ENCODE measurements around the gene PPP6R3. TPM values are rescaled to one million over a fixed set of nuclear protein-coding genes. Genes with fewer than 3 reads are reported as not detected.

PPP6R3 gene
- polyA plus RNA-seq, 2 donors = 23.0 to 24.8 TPM

GRCh38 chr11:68424101-68424632 is 36.4 kb upstream of the PPP6R3 start:
- WGBS, 2 donors = 89 to 93% methylated on average over 19 of the region's 19 CpGs
- no peaks in the 10 kb centered on the region for H3K27me3 ChIP-seq (ENCODE audit: control insufficient read depth in 1 of 2, insufficient read depth in 2 of 2, low read length in 2 of 2)
- peaks cover 0 to 42% of the 10 kb centered on the region in 2 donors for H3K36me3 ChIP-seq (ENCODE audit: control insufficient read depth in 2 of 2, insufficient read depth in 2 of 2, low read length in 1 of 2)
- H3K4me1 ChIP-seq (ENCODE audit: control insufficient read depth in 2 of 2, insufficient read depth in 2 of 2, low read length in 1 of 2) = no peaks in the 10 kb centered on the region
- no peak overlapping the region for H3K27ac ChIP-seq (ENCODE audit: low read depth in 2 of 2, low read length in 1 of 2)
- H3K4me3 ChIP-seq (ENCODE audit: low read depth in 1 of 2, low read length in 2 of 2) = no peak overlapping the region
- H3K9me3 ChIP-seq (ENCODE audit: control insufficient read depth in 2 of 2, insufficient read depth in 1 of 2, low read depth in 1 of 2, low read length in 1 of 2) = peaks cover 0 to 5% of the 10 kb centered on the region in 2 donors

GRCh38 chr11:68424981-68425865 is 35.3 kb upstream of the PPP6R3 start:
- Histone ChIP-seq H3K27ac (ENCODE audit: low read depth in 2 of 2, low read length in 1 of 2) (no peak overlapping the region), H3K4me1 (ENCODE audit: control insufficient read depth in 2 of 2, insufficient read depth in 2 of 2, low read length in 1 of 2) (no peaks in the 10 kb centered on the region), H3K27me3 (ENCODE audit: control insufficient read depth in 1 of 2, insufficient read depth in 2 of 2, low read length in 2 of 2) (no peaks in the 10 kb centered on the region), H3K4me3 (ENCODE audit: low read depth in 1 of 2, low read length in 2 of 2) (no peak overlapping the region), H3K9me3 (ENCODE audit: control insufficient read depth in 2 of 2, insufficient read depth in 1 of 2, low read depth in 1 of 2, low read length in 1 of 2) (peaks cover 0 to 10% of the 10 kb centered on the region in 2 donors), H3K36me3 (ENCODE audit: control insufficient read depth in 2 of 2, insufficient read depth in 2 of 2, low read length in 1 of 2) (peaks cover 0 to 45% of the 10 kb centered on the region in 2 donors)
- 94 to 96% methylated on average over 40 of the region's 40 CpGs for WGBS, 2 donors

- Histone ChIP-seq H3K4me3 (ENCODE audit: low read depth in 1 of 2, low read length in 2 of 2) (no peak overlapping the region), H3K36me3 (ENCODE audit: control insufficient read depth in 2 of 2, insufficient read depth in 2 of 2, low read length in 1 of 2) (peaks cover 0 to 49% of the 10 kb centered on the region in 2 donors)
- WGBS, 2 donors = 94% methylated on average over 21 of the region's 21 CpGs
Measured at GRCh38 chr11:68425866-68426380, 34.6 kb upstream of the PPP6R3 start.

GRCh38 chr11:68429661-68430060 is 30.9 kb upstream of the PPP6R3 start:
- 98% methylated on average over 3 of the region's 3 CpGs for WGBS, 2 donors
- no peaks in the 10 kb centered on the region for H3K4me1 ChIP-seq (ENCODE audit: control insufficient read depth in 2 of 2, insufficient read depth in 2 of 2, low read length in 1 of 2)
- H3K4me3 ChIP-seq (ENCODE audit: low read depth in 1 of 2, low read length in 2 of 2) = no peak overlapping the region
- H3K27me3 ChIP-seq (ENCODE audit: control insufficient read depth in 1 of 2, insufficient read depth in 2 of 2, low read length in 2 of 2) = no peaks in the 10 kb centered on the region
- no peak overlapping the region for H3K27ac ChIP-seq (ENCODE audit: low read depth in 2 of 2, low read length in 1 of 2)
- peaks cover 0 to 54% of the 10 kb centered on the region in 2 donors for H3K36me3 ChIP-seq (ENCODE audit: control insufficient read depth in 2 of 2, insufficient read depth in 2 of 2, low read length in 1 of 2)
- peaks cover 0 to 10% of the 10 kb centered on the region in 2 donors for H3K9me3 ChIP-seq (ENCODE audit: control insufficient read depth in 2 of 2, insufficient read depth in 1 of 2, low read depth in 1 of 2, low read length in 1 of 2)

More at GRCh38 chr11:68425866-68426380, 34.6 kb upstream of the PPP6R3 start:
- Histone ChIP-seq H3K27me3 (ENCODE audit: control insufficient read depth in 1 of 2, insufficient read depth in 2 of 2, low read length in 2 of 2) (no peaks in the 10 kb centered on the region), H3K4me1 (ENCODE audit: control insufficient read depth in 2 of 2, insufficient read depth in 2 of 2, low read length in 1 of 2) (no peaks in the 10 kb centered on the region), H3K27ac (ENCODE audit: low read depth in 2 of 2, low read length in 1 of 2) (no peak overlapping the region), H3K9me3 (ENCODE audit: control insufficient read depth in 2 of 2, insufficient read depth in 1 of 2, low read depth in 1 of 2, low read length in 1 of 2) (peaks cover 0 to 10% of the 10 kb centered on the region in 2 donors)

GRCh38 chr11:68430384-68430783 is 30.2 kb upstream of the PPP6R3 start:
- Histone ChIP-seq H3K27me3 (ENCODE audit: control insufficient read depth in 1 of 2, insufficient read depth in 2 of 2, low read length in 2 of 2) (no peaks in the 10 kb centered on the region), H3K9me3 (ENCODE audit: control insufficient read depth in 2 of 2, insufficient read depth in 1 of 2, low read depth in 1 of 2, low read length in 1 of 2) (peaks cover 0 to 10% of the 10 kb centered on the region in 2 donors), H3K4me1 (ENCODE audit: control insufficient read depth in 2 of 2, insufficient read depth in 2 of 2, low read length in 1 of 2) (no peaks in the 10 kb centered on the region), H3K36me3 (ENCODE audit: control insufficient read depth in 2 of 2, insufficient read depth in 2 of 2, low read length in 1 of 2) (peaks cover 0 to 53% of the 10 kb centered on the region in 2 donors), H3K27ac (ENCODE audit: low read depth in 2 of 2, low read length in 1 of 2) (no peak overlapping the region), H3K4me3 (ENCODE audit: low read depth in 1 of 2, low read length in 2 of 2) (no peak overlapping the region)
- WGBS, 2 donors = 97 to 100% methylated on average over 4 to 5 of the region's 5 CpGs

- H3K4me1 ChIP-seq (ENCODE audit: control insufficient read depth in 2 of 2, insufficient read depth in 2 of 2, low read length in 1 of 2) = no peaks in the 10 kb centered on the region
- H3K36me3 ChIP-seq (ENCODE audit: control insufficient read depth in 2 of 2, insufficient read depth in 2 of 2, low read length in 1 of 2) = peaks cover 0 to 51% of the 10 kb centered on the region in 2 donors
- H3K27ac ChIP-seq (ENCODE audit: low read depth in 2 of 2, low read length in 1 of 2) = no peak overlapping the region
- no peaks in the 10 kb centered on the region for H3K27me3 ChIP-seq (ENCODE audit: control insufficient read depth in 1 of 2, insufficient read depth in 2 of 2, low read length in 2 of 2)
- H3K9me3 ChIP-seq (ENCODE audit: control insufficient read depth in 2 of 2, insufficient read depth in 1 of 2, low read depth in 1 of 2, low read length in 1 of 2) = peaks cover 0 to 9% of the 10 kb centered on the region in 2 donors
- no peak overlapping the region for H3K4me3 ChIP-seq (ENCODE audit: low read depth in 1 of 2, low read length in 2 of 2)
- WGBS, 2 donors = 86 to 91% methylated on average over 3 of the region's 3 CpGs
Measured at GRCh38 chr11:68430801-68431200, 29.8 kb upstream of the PPP6R3 start.

- no peak overlapping the region for H3K4me3 ChIP-seq (ENCODE audit: low read depth in 1 of 2, low read length in 2 of 2)
- no peaks in the 10 kb centered on the region for H3K27me3 ChIP-seq (ENCODE audit: control insufficient read depth in 1 of 2, insufficient read depth in 2 of 2, low read length in 2 of 2)
- WGBS, 2 donors = 89 to 90% methylated on average over 24 of the region's 24 CpGs
- peaks cover 0 to 47% of the 10 kb centered on the region in 2 donors for H3K36me3 ChIP-seq (ENCODE audit: control insufficient read depth in 2 of 2, insufficient read depth in 2 of 2, low read length in 1 of 2)
- H3K27ac ChIP-seq (ENCODE audit: low read depth in 2 of 2, low read length in 1 of 2) = no peak overlapping the region
- no peaks in the 10 kb centered on the region for H3K4me1 ChIP-seq (ENCODE audit: control insufficient read depth in 2 of 2, insufficient read depth in 2 of 2, low read length in 1 of 2)
- H3K9me3 ChIP-seq (ENCODE audit: control insufficient read depth in 2 of 2, insufficient read depth in 1 of 2, low read depth in 1 of 2, low read length in 1 of 2) = peaks cover 0 to 7% of the 10 kb centered on the region in 2 donors
Measured at GRCh38 chr11:68431984-68432645, 28.4 kb upstream of the PPP6R3 start.

- H3K36me3 ChIP-seq (ENCODE audit: control insufficient read depth in 2 of 2, insufficient read depth in 2 of 2, low read length in 1 of 2) = peaks cover 0 to 48% of the 10 kb centered on the region in 2 donors
- no peaks in the 10 kb centered on the region for H3K4me1 ChIP-seq (ENCODE audit: control insufficient read depth in 2 of 2, insufficient read depth in 2 of 2, low read length in 1 of 2)
- no peaks in the 10 kb centered on the region for H3K27me3 ChIP-seq (ENCODE audit: control insufficient read depth in 1 of 2, insufficient read depth in 2 of 2, low read length in 2 of 2)
- H3K27ac ChIP-seq (ENCODE audit: low read depth in 2 of 2, low read length in 1 of 2) = no peak overlapping the region
- no peak overlapping the region for H3K4me3 ChIP-seq (ENCODE audit: low read depth in 1 of 2, low read length in 2 of 2)
- 88 to 95% methylated on average over 17 of the region's 17 CpGs for WGBS, 2 donors
- H3K9me3 ChIP-seq (ENCODE audit: control insufficient read depth in 2 of 2, insufficient read depth in 1 of 2, low read depth in 1 of 2, low read length in 1 of 2) = peaks cover 0 to 7% of the 10 kb centered on the region in 2 donors
Measured at GRCh38 chr11:68432874-68433273, 27.7 kb upstream of the PPP6R3 start.

- Histone ChIP-seq H3K27ac (ENCODE audit: low read depth in 2 of 2, low read length in 1 of 2) (no peak overlapping the region), H3K4me1 (ENCODE audit: control insufficient read depth in 2 of 2, insufficient read depth in 2 of 2, low read length in 1 of 2) (no peaks in the 10 kb centered on the region), H3K4me3 (ENCODE audit: low read depth in 1 of 2, low read length in 2 of 2) (no peak overlapping the region), H3K27me3 (ENCODE audit: control insufficient read depth in 1 of 2, insufficient read depth in 2 of 2, low read length in 2 of 2) (no peaks in the 10 kb centered on the region), H3K9me3 (ENCODE audit: control insufficient read depth in 2 of 2, insufficient read depth in 1 of 2, low read depth in 1 of 2, low read length in 1 of 2) (peaks cover 0 to 7% of the 10 kb centered on the region in 2 donors), H3K36me3 (ENCODE audit: control insufficient read depth in 2 of 2, insufficient read depth in 2 of 2, low read length in 1 of 2) (peaks cover 0 to 51% of the 10 kb centered on the region in 2 donors)
- 91 to 95% methylated on average over 31 of the region's 31 CpGs for WGBS, 2 donors
Measured at GRCh38 chr11:68433541-68433940, 27.0 kb upstream of the PPP6R3 start.
